HS-27A (cell line): ENCODE data around the gene CCDC177.

ENCODE experiments used
- DNase-seq: peaks from one replicate; pipeline ENCODE4 v3.0.0-alpha.2; 2012; ENCODE audit warnings: low read depth, missing footprints

CCDC177 gene

DNA sequence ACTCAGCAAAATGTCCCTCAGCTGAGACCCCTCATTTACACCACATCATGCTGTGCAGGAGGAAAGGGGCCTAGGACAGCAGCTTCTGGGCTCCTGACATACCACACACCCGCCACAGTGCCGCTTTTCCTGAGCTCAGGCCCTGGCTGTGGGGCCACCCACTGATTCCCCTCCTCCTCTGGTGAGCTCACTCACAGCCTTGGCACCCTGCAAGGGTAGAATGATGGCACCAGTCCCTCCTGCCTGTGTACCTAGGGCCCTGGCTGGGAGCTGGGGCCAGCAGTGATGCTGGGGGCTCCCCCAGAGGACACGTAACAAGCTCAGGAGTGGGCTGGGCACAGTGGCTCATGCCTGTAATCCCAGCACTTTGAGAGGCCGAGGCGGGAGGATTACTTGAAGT is 45.7 kb downstream of the CCDC177 start:
- DNase-seq, result no peak

- DNase-seq, result no peak
Measured at GRCh38 chr14:69528143-69528542, 46.5 kb downstream of the CCDC177 start.

DNA sequence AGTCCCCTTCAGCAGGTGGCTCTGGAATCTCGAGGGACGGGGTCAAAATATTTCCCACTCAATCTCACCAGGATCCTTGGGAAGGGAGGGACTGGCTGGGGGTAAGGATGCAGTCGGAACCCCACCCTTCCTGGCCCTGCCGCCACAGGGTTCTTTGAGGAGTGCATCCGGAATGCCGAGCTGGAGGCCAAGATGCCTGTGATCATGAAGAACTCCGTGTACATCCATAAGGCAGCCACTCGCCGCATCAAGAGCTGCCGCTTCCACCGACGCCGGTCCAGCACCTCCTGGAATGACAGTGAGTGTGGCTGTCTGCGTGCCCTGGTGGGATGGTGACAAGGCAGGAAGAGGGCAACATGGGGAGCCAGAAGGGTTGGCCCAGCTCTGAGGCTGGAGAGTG is 47.0 kb downstream of the CCDC177 start:
- DNase-seq, result no peak

DNA sequence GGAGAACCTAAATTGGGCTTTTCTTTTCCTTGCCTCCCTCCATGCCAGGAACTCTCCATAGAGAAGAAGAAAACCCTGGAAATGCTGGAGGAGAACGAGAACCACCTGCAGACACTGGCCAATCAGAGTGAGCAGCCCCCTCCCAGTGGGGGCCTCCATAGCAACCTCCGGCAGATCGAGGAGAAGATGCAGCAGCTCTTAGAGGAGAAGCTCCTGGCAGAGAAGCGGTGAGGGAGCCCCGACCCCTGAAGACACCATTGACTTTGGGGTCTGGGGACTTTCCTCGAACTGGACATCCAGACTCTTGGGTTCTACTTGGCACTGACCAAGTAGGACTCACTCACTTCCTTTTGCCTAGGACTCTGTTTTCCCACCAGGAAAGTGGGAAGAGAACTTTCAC is 48.8 kb downstream of the CCDC177 start:
- DNase-seq, result no peak

DNA sequence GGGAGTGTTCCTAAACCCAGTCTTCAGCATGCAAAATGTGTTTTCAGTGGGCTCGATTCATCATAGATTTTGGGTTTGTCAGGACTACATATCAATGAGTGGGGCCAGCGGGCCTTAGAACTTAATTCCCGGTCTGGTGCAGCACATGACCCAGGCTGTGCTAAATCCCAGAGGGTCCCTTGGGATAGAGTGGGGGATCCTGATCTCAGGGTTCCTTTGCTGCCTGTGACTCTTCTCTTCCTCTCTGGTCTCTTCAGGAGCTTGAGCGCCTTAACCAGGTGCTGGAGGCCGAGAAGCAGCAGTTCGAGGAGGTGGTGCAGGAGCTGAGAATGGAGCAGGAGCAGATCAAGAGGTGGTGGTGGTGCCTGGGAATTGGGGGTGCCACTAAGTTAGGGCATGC is 52.6 kb downstream of the CCDC177 start:
- DNase-seq, result no peak
